HL-60 (cell line): ENCODE results near the gene MASP1.

Source experiments
- DNase-seq, 2 experiments: peaks; one replicate each; pipeline ENCODE4 v3.0.0-alpha.2; 2010 to 2020; ENCODE audit warnings: low read depth in 1 of 2, low spot score in 1 of 2
- H3K27ac ChIP-seq: fragments of 250-450 bp; sonication (Bioruptor Pico); replicated peaks from 2 replicates; pipeline ENCODE4 v1.5.1; 2020; ENCODE audit warnings: mild to moderate bottlenecking, moderate library complexity
- H3K27me3 ChIP-seq: fragments of 250-450 bp; sonication (Bioruptor Pico); 2 replicates; pipeline ENCODE4 v1.5.1; 2021; ENCODE audit warnings: mild to moderate bottlenecking, moderate library complexity; ENCODE audit not compliant: insufficient read depth, poor library complexity, severe bottlenecking
- H3K4me3 ChIP-seq: replicated peaks from 2 replicates; pipeline ENCODE4 v1.5.1; 2011; ENCODE audit warnings: mild to moderate bottlenecking, control low read depth, low read length; ENCODE audit not compliant: insufficient read depth
- GABPA ChIP-seq: IDR thresholded peaks from 2 replicates; pipeline ENCODE4 v1.6.1; 2012; ENCODE audit warnings: low read depth
- POLR2AphosphoS5 ChIP-seq: IDR thresholded peaks from 2 replicates; pipeline ENCODE4 v1.6.1; 2012; ENCODE audit warnings: low read depth
- SPI1 ChIP-seq: IDR thresholded peaks from 2 replicates; pipeline ENCODE4 v1.6.1; 2012; ENCODE audit warnings: low read depth, mild to moderate bottlenecking, borderline replicate concordance
- TF ChIP-seq, protein P1 (sequence below): IDR thresholded peaks from 2 replicates; pipeline ENCODE4 v1.6.1; 2012; ENCODE audit warnings: low read depth; ENCODE audit not compliant: insufficient replicate concordance
- TF ChIP-seq, protein P2 (sequence below): IDR thresholded peaks from one replicate; pipeline ENCODE4 v1.5.1; 2011; ENCODE audit warnings: low read length, control low read depth, inconsistent platforms; ENCODE audit not compliant: insufficient read depth

MASP1 gene

DNA sequence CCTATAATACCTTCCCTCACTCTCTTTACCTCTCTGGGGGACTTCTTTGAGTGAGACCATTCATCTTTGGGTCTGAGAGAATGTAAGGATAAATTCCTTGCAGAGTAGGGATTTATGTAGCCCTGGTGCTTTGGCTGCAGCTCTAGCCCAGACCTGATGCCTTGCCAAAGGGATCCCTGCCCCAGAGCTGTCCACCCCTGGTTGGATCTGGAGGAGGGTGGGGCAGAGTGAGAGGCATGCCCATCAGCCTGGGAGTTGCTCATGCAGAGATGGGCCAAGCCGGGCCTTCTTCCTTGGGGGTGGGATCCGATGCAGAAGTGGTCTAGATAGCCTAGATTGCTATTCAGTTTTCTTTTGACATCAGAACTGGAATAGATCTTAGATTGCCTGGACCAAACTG, 62.8 kb downstream of the MASP1 start:
- Histone ChIP-seq H3K27me3 (peaks cover 3% of the 10 kb centered on the region), H3K27ac (no peak overlapping the region), H3K4me3 (no peak overlapping the region)
- no peak for DNase-seq
- no peak for TF ChIP-seq POLR2AphosphoS5
- no peak for TF ChIP-seq SPI1
- TF ChIP-seq, protein P1, sequence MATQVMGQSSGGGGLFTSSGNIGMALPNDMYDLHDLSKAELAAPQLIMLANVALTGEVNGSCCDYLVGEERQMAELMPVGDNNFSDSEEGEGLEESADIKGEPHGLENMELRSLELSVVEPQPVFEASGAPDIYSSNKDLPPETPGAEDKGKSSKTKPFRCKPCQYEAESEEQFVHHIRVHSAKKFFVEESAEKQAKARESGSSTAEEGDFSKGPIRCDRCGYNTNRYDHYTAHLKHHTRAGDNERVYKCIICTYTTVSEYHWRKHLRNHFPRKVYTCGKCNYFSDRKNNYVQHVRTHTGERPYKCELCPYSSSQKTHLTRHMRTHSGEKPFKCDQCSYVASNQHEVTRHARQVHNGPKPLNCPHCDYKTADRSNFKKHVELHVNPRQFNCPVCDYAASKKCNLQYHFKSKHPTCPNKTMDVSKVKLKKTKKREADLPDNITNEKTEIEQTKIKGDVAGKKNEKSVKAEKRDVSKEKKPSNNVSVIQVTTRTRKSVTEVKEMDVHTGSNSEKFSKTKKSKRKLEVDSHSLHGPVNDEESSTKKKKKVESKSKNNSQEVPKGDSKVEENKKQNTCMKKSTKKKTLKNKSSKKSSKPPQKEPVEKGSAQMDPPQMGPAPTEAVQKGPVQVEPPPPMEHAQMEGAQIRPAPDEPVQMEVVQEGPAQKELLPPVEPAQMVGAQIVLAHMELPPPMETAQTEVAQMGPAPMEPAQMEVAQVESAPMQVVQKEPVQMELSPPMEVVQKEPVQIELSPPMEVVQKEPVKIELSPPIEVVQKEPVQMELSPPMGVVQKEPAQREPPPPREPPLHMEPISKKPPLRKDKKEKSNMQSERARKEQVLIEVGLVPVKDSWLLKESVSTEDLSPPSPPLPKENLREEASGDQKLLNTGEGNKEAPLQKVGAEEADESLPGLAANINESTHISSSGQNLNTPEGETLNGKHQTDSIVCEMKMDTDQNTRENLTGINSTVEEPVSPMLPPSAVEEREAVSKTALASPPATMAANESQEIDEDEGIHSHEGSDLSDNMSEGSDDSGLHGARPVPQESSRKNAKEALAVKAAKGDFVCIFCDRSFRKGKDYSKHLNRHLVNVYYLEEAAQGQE, result no peak
- TF ChIP-seq, protein P2, sequence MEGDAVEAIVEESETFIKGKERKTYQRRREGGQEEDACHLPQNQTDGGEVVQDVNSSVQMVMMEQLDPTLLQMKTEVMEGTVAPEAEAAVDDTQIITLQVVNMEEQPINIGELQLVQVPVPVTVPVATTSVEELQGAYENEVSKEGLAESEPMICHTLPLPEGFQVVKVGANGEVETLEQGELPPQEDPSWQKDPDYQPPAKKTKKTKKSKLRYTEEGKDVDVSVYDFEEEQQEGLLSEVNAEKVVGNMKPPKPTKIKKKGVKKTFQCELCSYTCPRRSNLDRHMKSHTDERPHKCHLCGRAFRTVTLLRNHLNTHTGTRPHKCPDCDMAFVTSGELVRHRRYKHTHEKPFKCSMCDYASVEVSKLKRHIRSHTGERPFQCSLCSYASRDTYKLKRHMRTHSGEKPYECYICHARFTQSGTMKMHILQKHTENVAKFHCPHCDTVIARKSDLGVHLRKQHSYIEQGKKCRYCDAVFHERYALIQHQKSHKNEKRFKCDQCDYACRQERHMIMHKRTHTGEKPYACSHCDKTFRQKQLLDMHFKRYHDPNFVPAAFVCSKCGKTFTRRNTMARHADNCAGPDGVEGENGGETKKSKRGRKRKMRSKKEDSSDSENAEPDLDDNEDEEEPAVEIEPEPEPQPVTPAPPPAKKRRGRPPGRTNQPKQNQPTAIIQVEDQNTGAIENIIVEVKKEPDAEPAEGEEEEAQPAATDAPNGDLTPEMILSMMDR, result no peak
- no peak for TF ChIP-seq GABPA

DNA sequence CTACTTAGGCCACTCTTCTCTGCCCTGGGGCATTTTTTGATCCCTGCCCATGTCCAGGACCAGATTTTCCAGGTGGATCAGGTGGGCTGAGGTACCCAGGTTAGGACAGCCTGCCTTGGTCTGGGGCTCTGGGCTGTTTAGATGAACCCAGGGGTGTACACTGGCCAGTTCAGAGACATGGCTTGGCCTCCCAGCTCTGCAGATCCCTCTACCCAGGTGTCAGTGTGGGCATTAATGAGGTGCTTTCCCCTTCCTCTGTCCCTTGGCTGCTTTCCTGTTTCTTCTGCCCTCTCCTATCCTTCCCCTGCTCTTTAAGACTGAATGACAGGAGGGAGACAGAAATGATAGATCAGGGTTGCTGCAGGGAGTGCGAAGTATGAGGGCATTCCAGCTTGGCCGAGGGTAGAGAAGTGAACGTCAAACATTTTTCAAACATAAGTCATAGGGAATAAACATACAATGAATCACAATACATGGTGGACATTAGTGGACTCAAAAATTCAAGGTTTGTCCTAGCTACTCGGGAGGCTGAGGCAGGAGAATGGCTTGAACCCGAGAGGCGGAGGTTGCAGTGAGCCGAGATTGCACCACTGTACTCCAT, 63.8 kb downstream of the MASP1 start:
- Histone ChIP-seq H3K27me3 (peaks cover 3% of the 10 kb centered on the region), H3K4me3 (no peak overlapping the region), H3K27ac (no peak overlapping the region)
- TF ChIP-seq POLR2AphosphoS5, result no peak
- TF ChIP-seq SPI1, result no peak
- TF ChIP-seq, protein P1, result no peak
- TF ChIP-seq, protein P2, result no peak
- TF ChIP-seq GABPA, result no peak
- no peak for DNase-seq

DNA sequence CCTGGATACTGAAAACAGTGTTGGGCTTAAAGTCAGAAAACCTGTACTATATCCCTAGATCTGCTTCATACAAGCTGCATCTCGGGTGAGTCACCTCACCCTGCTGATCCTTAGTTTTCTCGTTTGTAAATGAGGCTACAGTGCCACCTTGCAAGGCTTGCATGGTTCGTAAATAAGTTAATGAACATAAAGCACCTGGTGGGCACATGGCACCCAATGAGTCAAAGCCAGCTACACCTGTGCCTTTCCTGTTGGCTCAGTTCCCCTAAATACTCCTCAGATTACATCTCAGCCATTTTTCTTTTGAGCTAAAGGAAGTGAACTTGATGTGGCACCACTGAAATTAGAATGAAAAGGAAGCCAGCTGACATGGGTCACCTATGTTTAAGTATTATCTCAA, 67.7 kb downstream of the MASP1 start:
- Histone ChIP-seq H3K27me3 (no peaks in the 10 kb centered on the region), H3K4me3 (no peak overlapping the region), H3K27ac (no peak overlapping the region)
- no peak for DNase-seq
- TF ChIP-seq, protein P1, result no peak
- TF ChIP-seq, protein P2, result no peak
- TF ChIP-seq GABPA, result no peak
- TF ChIP-seq POLR2AphosphoS5, result no peak
- TF ChIP-seq SPI1, result no peak
